Vagina (tissue), 2 donors: ENCODE data around the gene PTER.

ENCODE experiments used
- CTCF ChIP-seq, 3 experiments: fragments of 450-650 bp in 2 of 3; fragments of 200-600 bp in 1 of 3; sonication (generic) in 1 of 3; IDR thresholded peaks; one replicate each; pipeline ENCODE4 v1.5.1; 2017 to 2019; ENCODE audit warnings: antibody characterized with exemption in 3 of 3, mild to moderate bottlenecking in 2 of 3, moderate library complexity in 2 of 3
- POLR2A ChIP-seq, 2 donors: fragments of 450-650 bp; IDR thresholded peaks; one replicate each; pipeline ENCODE4 v1.6.1; 2017; ENCODE audit warnings: antibody characterized with exemption in 2 of 2, mild to moderate bottlenecking in 2 of 2, moderate library complexity in 2 of 2
- POLR2AphosphoS5 ChIP-seq, 2 donors: sonication (generic); formaldehyde crosslinking; IDR thresholded peaks; one replicate each; pipeline ENCODE4 v1.9.0; 2017; ENCODE audit warnings: antibody characterized with exemption in 2 of 2, mild to moderate bottlenecking in 2 of 2, low read depth in 1 of 2; ENCODE audit not compliant: insufficient read depth in 1 of 2

GRCh38 chr10:16472828-16473227 is 36.0 kb downstream of the PTER start:
- TF ChIP-seq CTCF (IDR thresholded peaks at IDR 0.05) (no peak), POLR2A (IDR thresholded peaks at IDR 0.05) (no peak), POLR2AphosphoS5 (IDR thresholded peaks at IDR 0.05; ENCODE audit: insufficient read depth in 1 of 2, low read depth in 1 of 2) (no peak)
